ENCODE results near the gene ZSWIM3.
"Not testable (repeated sequence)": the region's sequence is repeated elsewhere in the genome, so short reads cannot be mapped to it uniquely, and the experiment has no call there.

The ZSWIM3 gene

GRCh38 chr20:45890985-45891983, 33.9 kb downstream of the ZSWIM3 start, which contains the start of the genes CTSA and NEURL2:
Gene CTSA, plus strand, starts transcription at chr20:45891335. Its CDS starts 234 bp downstream, at chr20:45891569.
Gene NEURL2, minus strand, starts transcription at chr20:45891208. Its CDS starts 217 bp downstream, at chr20:45890991.
- peak; percentile 89 for DNase-seq (ENCODE audit: low spot score)

DNA sequence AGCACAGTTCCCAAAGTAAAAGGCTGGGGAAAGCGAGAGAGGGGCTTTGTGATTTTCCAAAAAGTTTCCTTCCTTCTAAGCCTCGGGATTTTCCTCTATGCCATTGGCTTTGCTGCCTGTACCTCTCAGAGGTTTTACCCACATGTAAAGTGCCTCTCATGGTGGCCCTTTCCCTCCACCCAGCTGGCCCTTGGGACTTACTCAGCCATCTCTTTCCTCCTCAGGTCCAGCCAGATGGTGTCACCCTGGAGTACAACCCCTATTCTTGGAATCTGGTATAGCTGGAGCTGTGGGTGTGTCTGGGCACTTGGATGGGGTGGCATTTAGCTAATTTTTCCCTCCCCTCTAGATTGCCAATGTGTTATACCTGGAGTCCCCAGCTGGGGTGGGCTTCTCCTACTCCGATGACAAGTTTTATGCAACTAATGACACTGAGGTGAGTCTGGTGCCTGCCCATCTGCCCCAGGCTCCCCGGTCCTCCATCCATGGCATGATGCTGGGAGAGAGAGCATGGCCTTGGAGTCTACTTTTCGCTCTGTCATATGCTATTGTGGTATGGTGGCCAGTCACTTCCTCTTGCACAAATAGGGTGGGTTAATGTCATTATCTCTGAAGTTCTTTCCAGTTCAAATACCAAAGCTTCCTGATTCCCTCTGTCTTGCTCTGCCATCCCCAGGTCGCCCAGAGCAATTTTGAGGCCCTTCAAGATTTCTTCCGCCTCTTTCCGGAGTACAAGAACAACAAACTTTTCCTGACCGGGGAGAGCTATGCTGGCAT, 34.8 kb downstream of the ZSWIM3 start:
- no peak for DNase-seq (ENCODE audit: low spot score)

GRCh38 chr20:45892828-45893500, 35.5 kb downstream of the ZSWIM3 start:
- DNase-seq (ENCODE audit: low spot score), result no peak

GRCh38 chr20:45893831-45894230, 36.4 kb downstream of the ZSWIM3 start:
- DNase-seq (ENCODE audit: low spot score), result no peak

DNA sequence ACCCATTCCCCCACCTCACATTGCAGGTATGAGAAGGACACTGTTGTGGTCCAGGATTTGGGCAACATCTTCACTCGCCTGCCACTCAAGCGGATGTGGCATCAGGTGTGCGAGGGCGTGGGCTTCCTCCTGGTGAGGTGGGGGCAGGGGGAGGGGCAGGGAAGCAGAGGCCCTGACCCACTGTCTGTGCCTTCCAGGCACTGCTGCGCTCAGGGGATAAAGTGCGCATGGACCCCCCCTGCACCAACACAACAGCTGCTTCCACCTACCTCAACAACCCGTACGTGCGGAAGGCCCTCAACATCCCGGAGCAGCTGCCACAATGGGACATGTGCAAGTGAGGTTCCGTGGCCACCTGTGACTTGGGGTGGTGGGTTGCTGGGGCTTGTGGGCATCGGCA, 37.4 kb downstream of the ZSWIM3 start:
- no peak for DNase-seq (ENCODE audit: low spot score)

GRCh38 chr20:45896641-45897161, 39.3 kb downstream of the ZSWIM3 start:
- no peak for DNase-seq (ENCODE audit: low spot score)

DNA sequence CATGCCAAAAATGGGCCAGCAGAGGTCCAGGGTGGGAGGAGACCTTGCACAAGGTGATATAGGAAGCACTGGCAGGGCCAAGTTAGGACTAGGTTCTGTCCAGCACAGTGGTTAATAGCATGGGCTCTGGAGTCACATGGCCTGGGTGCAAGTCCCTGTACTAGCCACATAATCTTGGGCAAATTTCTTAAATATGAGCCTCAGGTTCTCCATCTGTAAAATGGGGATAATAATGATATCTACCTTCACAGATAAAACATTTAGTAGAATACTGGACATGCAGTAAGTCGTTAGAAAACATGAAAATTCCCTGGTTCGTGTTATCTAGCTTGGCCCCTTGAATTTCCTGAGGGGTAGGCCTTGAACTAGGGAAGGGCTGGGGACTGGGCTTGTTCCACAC, 39.9 kb downstream of the ZSWIM3 start:
- DNase-seq (ENCODE audit: low spot score), result no peak

DNA sequence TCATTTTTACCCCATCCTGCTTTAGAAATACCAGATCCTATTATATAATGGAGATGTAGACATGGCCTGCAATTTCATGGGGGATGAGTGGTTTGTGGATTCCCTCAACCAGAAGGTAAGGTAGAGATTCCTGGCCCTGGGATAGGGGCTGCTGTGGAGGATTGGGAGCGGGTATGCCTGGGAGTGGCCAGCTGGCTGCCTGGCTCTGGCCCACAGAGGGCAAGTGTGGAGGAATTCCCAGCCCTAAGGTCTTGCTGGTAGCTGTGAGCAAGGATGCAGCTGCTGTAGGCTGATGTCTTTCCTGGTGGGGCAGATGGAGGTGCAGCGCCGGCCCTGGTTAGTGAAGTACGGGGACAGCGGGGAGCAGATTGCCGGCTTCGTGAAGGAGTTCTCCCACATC, 40.3 kb downstream of the ZSWIM3 start:
- no peak for DNase-seq (ENCODE audit: low spot score)

GRCh38 chr20:45898285-45898684, 40.9 kb downstream of the ZSWIM3 start:
- no peak for DNase-seq (ENCODE audit: low spot score)

- no peak for DNase-seq (ENCODE audit: low spot score)
These were observed 41.8 kb downstream of the ZSWIM3 start for GRCh38 chr20:45899046-45899835.

DNA sequence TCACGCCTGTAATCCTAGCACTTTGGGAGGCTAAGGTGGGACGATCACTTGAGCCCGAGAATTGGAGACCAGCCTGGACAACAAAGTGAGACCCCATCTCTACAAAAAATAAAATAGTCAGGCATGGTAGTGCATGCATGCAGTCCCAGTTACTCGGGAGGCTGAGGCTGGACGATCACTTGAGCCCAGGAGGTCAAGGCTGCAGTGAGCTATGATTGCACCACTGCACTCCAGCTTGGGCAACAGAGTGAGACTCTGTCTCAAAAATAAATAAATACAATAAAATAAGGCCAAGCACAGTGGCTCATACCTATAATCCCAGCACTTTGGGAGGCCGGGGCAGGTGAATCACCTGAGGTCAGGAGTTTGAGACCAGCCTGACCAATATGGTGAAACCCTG, 43.9 kb downstream of the ZSWIM3 start:
- DNase-seq (ENCODE audit: low spot score), result not testable (repeated sequence)

DNA sequence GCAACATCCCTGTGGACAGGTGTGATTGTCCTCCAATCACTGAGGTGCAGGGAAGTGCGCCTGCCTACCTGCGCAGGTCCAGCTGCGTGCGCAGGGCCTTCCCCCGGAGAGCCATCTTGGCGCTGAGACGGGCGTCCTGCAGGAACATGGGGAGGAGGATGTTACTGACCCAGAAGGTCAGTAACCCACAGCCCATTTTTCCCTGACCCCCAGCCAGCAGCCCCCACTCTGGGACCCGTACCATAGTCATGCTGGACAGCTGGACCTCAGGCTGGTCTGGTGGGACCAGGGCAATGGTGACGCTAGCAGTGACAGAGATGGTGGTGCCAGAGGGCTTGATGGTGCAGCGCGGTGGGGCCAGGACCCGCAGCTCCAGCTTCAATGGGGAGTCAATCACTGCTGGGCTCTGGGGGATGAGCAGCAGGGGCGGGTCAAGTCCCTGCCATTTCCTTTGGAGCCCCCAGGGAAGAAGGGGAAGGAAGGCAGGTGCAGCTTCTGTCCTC, 44.8 kb downstream of the ZSWIM3 start:
- DNase-seq (ENCODE audit: low spot score), result no peak

DNA sequence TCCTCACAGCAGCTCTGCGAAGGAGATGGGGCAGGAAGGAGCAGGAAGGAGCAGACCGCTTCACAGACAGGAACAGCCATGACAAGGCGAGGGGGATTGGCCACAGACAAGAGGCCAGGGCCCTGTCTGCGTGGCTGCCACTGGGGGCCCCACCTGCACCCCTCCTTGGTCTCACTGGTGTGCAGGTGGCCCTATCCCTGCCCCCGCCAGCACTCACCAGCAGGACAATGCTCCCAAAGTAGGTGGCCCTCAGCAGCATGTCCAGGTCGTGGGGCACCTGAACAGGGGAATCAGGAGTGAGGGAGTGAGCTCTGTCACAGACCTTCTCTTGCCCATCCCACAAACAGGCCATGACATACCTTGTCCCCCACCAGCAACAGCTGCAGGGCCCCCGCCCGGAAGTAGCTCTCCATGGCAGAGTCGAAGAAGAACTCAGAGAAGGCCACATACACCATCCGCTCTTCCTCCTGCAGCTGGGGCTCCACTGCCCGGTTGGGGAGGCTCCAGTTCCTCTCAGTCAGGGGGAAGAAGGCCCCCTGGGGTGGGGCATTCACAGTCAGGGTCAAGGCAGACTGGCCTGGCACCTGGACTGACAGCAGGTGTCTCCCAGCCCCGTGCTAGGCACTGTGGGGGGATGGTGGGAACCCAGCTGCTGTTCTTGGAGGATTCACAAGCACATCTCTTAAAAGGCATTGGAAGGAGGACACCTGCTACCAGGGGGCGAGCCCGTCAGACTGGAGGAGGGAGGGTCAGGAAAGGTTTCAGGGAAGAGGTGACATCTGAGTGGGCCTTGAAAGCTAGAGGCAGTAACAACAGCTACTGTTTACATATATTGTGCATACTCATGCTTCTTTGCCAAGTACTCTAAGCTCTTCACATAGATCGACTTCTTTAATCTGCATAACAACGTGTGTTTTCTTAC, 47.4 kb downstream of the ZSWIM3 start:
- no peak for DNase-seq (ENCODE audit: low spot score)

DNA sequence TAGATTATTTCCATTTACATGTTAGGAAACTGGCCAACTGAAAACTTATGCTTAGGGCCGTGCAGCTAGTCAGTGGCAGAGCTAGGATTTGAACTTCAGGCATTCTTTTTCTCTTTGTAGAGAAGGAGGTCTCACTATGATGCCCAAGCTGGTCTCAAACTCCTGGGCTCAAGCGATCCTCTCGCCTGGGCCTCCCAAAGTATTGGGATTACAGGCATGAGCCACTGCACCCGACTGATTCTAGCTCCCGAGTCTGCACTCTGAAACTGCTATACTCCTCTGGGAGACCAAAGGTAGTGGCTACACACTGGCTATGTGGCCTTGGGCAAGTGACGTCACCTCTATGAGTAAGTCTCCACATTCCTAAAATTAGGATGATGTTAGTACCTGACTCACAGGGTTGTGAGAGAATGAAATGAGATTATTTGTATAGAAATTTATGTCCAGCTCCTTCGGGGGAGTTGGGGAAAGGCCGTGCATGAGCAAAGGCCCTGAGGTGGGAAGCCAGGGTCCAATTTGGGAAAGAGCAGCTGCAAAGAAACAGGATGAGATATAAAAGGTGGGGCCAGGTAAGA, 48.2 kb downstream of the ZSWIM3 start:
- no peak for DNase-seq (ENCODE audit: low spot score)

DNA sequence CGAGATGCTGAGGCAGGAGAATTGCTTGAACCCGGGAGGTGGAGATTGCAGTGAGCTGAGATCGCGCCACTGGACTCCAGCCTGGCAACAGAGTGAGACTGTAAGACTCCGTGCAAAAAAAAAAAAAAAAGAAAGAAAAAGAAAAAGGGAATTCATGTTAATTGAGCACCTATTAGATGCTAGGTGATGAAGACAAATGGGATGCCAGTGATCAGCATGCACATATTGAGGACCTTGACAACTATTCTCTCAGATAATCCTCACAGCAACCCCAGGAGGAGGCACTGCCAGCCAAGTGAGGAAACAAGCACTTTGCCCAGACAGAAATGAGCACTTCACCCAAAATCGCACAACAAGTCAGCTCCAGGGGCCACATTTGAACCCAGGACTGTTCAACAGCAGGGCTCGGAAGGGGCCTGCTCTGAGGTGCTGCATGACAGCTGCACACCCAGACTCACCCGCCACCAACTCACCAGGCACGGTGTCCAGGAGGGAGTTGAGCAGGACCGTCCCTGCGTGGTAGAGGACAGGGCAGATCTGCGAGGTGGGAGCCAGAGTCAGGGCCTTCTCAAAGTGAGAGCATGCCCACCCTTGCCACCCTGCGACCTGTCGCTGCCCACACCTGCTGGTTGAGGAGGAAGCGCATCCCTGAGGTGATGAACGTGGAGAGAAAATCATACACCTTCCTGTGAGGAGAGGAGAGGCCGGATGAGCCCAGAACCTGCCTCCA, 50.0 kb downstream of the ZSWIM3 start:
- DNase-seq (ENCODE audit: low spot score), result no peak

DNA sequence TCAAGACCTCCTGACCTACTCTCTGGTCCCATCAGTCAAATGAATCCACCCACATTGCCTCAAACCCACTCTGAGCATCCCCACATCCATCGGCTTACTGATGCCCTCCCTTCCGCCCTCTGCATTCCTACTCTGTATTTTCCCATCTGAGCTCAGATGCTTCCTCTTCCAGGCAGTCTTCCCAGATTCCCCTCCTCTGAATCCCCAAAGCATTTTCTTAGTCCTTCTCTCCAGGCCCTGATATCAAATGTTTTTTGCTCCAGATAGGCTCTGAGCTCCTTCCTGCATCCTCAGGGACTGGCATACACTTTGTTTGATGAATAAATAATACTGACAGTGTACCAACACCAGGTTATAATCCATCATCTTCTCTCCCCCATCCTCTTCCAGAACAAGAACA, 50.7 kb downstream of the ZSWIM3 start:
- DNase-seq (ENCODE audit: low spot score), result no peak

DNA sequence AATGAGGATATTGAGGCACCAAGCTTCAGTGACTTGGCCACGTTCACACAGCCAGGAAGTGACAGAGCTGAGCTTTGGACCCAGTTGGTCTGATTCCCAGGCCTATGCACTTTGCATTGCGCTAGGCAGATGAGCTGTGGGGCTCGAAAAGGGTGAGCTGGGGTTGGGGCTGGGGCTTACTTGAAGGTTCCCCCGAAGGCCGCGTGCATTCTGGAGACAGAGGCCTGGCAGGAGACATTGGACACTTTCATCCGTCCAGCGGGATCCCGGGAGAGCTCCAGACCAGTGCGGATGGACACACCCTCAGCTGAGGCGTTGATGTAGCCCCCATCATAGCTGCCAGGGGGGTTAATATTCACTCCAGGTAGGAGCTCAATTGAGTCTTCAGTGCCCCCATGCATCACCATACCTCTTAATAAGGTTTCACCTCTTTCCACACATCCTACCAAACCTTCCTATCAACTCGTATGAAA, 52.0 kb downstream of the ZSWIM3 start:
- DNase-seq (ENCODE audit: low spot score), result no peak

- DNase-seq (ENCODE audit: low spot score), result no peak
These were observed 52.6 kb downstream of the ZSWIM3 start for GRCh38 chr20:45909817-45910669.
